Measurements from ENCODE around the gene SORCS2.

DNA sequence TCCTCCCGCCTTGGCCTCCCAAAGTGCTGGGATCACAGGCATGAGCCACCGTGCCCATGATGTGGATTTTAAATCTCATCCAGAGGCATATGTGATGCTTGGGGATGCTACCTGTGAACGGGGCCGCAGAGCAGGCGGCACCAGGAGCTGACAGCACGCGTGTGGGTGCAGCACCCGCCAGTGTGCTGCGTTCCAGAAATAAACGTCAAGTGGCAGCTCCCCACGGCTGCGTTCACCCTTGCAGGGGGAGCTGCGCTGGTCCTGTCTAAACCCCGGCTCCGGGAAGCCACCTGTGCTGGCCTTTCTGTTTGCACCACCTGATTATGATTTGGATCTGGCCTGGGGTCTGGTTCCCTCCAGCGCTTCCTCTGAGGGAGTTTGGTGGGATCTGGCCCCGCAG is 77.8 kb downstream of the SORCS2 start:
- TF ChIP-seq, protein P1, sequence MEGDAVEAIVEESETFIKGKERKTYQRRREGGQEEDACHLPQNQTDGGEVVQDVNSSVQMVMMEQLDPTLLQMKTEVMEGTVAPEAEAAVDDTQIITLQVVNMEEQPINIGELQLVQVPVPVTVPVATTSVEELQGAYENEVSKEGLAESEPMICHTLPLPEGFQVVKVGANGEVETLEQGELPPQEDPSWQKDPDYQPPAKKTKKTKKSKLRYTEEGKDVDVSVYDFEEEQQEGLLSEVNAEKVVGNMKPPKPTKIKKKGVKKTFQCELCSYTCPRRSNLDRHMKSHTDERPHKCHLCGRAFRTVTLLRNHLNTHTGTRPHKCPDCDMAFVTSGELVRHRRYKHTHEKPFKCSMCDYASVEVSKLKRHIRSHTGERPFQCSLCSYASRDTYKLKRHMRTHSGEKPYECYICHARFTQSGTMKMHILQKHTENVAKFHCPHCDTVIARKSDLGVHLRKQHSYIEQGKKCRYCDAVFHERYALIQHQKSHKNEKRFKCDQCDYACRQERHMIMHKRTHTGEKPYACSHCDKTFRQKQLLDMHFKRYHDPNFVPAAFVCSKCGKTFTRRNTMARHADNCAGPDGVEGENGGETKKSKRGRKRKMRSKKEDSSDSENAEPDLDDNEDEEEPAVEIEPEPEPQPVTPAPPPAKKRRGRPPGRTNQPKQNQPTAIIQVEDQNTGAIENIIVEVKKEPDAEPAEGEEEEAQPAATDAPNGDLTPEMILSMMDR (IDR thresholded peaks at IDR 0.05 in 4 of 5, conservative IDR thresholded peaks at IDR 0.05 in 1 of 5), result no peak
- TF ChIP-seq POLR2A (IDR thresholded peaks at IDR 0.05), result no peak

All from gastrocnemius medialis (tissue), 4 donors.